Transverse colon (tissue), 3 donors: ENCODE data around the gene RAD51AP1.

Experiments
- CTCF ChIP-seq, 5 experiments: fragments of 200-600 bp in 3 of 5; fragments of 450-650 bp in 2 of 5; sonication (generic) in 3 of 5; IDR thresholded peaks; 1 replicate in 2 of 5; 2 replicates in 3 of 5; pipeline ENCODE4 v1.5.1; 2016 to 2017; ENCODE audit warnings: antibody characterized with exemption in 5 of 5, inconsistent platforms in 3 of 5, mild to moderate bottlenecking in 2 of 5, moderate library complexity in 1 of 5
- POLR2A ChIP-seq: fragments of 450-650 bp; IDR thresholded peaks from one replicate; pipeline ENCODE4 v1.6.1; 2016; ENCODE audit warnings: antibody characterized with exemption, mild to moderate bottlenecking, moderate library complexity

GRCh38 chr12:4572680-4573079, 34.0 kb downstream of the RAD51AP1 start:
- TF ChIP-seq POLR2A (no peak), CTCF (IDR thresholded peaks at IDR 0.05) (no peak)
